Esophagus muscularis mucosa (tissue), 4 donors: ENCODE data around the gene RNF5.

ENCODE experiments used
- EP300 ChIP-seq: sonication (generic); formaldehyde crosslinking; IDR thresholded peaks from one replicate; pipeline ENCODE4 v1.6.1; 2017; ENCODE audit warnings: antibody characterized with exemption
- POLR2A ChIP-seq: fragments of 450-650 bp; IDR thresholded peaks from one replicate; pipeline ENCODE4 v1.6.1; 2017; ENCODE audit warnings: antibody characterized with exemption, moderate library complexity, mild to moderate bottlenecking, low read depth
- POLR2AphosphoS5 ChIP-seq, 2 donors: sonication (generic); formaldehyde crosslinking; IDR thresholded peaks; one replicate each; pipeline ENCODE4 v1.6.1; 2017; ENCODE audit warnings: antibody characterized with exemption in 2 of 2
- TF ChIP-seq, protein P1 (sequence below), 3 experiments: fragments of 200-600 bp in 2 of 3; fragments of 450-650 bp in 1 of 3; sonication (generic) in 2 of 3; IDR thresholded peaks; one replicate each; pipeline ENCODE4 v1.5.1; 2017 to 2019; ENCODE audit warnings: antibody characterized with exemption in 3 of 3, mild to moderate bottlenecking in 2 of 3, moderate library complexity in 1 of 3

DNA sequence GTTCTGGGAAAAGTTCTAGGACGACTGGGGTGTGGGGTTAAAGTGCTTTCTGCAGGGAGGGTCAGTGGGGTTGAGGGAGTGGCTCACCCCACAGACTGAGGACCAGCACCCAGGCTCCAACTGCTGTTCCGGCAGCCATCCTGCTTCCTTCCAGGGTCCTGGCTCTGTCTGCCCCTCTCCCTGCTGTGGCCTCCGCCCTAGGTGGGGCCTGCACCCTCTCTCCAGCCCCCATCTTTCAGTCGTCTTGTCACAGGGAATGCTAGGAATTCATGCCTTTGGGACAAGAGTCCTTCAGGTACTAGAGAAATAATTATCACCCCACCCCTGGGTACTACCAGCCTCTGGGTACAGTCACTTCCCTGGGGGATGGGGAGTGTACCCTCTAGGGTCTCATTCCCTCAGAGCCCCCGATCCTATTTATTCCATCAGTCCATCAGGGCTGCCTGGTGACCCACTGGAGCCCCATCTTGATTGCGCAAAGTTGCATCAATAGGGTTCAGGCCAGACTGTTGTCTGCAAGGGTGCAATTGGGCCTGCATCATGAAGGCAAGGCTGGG lies 6.0 kb downstream of the RNF5 start, which contains the start of gene AGER:
- TF ChIP-seq, protein P1, sequence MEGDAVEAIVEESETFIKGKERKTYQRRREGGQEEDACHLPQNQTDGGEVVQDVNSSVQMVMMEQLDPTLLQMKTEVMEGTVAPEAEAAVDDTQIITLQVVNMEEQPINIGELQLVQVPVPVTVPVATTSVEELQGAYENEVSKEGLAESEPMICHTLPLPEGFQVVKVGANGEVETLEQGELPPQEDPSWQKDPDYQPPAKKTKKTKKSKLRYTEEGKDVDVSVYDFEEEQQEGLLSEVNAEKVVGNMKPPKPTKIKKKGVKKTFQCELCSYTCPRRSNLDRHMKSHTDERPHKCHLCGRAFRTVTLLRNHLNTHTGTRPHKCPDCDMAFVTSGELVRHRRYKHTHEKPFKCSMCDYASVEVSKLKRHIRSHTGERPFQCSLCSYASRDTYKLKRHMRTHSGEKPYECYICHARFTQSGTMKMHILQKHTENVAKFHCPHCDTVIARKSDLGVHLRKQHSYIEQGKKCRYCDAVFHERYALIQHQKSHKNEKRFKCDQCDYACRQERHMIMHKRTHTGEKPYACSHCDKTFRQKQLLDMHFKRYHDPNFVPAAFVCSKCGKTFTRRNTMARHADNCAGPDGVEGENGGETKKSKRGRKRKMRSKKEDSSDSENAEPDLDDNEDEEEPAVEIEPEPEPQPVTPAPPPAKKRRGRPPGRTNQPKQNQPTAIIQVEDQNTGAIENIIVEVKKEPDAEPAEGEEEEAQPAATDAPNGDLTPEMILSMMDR (IDR thresholded peaks at IDR 0.05), result no peak
- TF ChIP-seq EP300 (no peak), POLR2A (no peak), POLR2AphosphoS5 (IDR thresholded peaks at IDR 0.05) (no peak)
